WTC11 (cell line): ENCODE results near the gene NES. TPM values are rescaled to one million over a fixed set of nuclear protein-coding genes. Genes with fewer than 3 reads are reported as not detected.
A peak's percentile ranks its signal among the peaks of the same experiment; 100 is the strongest.

Experiments
- ATAC-seq: fragments of 200-7000 bp; cut with Tn5 transposase; 2 replicates; pipeline ENCODE4 v1.10.0; 2021; ENCODE audit warnings: mild to moderate bottlenecking, moderate library complexity
- CTCF ChIA-PET: fragments of 300-600 bp; sonication (Branson Sonifier 250); formaldehyde crosslinking; loops from one replicate; lab custom pipeline; 2021; ENCODE audit warnings: antibody characterized with exemption; lab: Charles Lee
- POLR2A ChIA-PET: fragments of 350-600 bp; sonication (Branson Sonifier 250); formaldehyde crosslinking; loops from one replicate; lab custom pipeline; 2021; ENCODE audit warnings: antibody characterized with exemption; lab: Charles Lee
- DNase-seq: peaks from one replicate; pipeline ENCODE4 v3.0.0; 2021; ENCODE audit warnings: low spot score
- H3K27ac Mint-ChIP-seq: 2 replicates; pipeline ENCODE4 v1.8.0; 2021; ENCODE audit warnings: mixed read lengths
- H3K27me3 Mint-ChIP-seq: 2 replicates; pipeline ENCODE4 v1.8.0; 2021; ENCODE audit warnings: low read depth, mild to moderate bottlenecking, moderate library complexity, mixed read lengths
- H3K36me3 Mint-ChIP-seq: 2 replicates; pipeline ENCODE4 v1.8.0; 2021; ENCODE audit warnings: mixed read lengths
- H3K4me1 Mint-ChIP-seq: 2 replicates; pipeline ENCODE4 v1.8.0; 2022; ENCODE audit warnings: mixed read lengths
- H3K4me3 Mint-ChIP-seq: 2 replicates; pipeline ENCODE4 v1.8.0; 2021; ENCODE audit warnings: mild to moderate bottlenecking, moderate library complexity, mixed read lengths
- H3K9me3 Mint-ChIP-seq: 2 replicates; pipeline ENCODE4 v1.8.0; 2021; ENCODE audit warnings: mixed read lengths
- ELF4 ChIP-seq: sonication (generic); formaldehyde crosslinking; IDR thresholded peaks from 2 replicates; pipeline ENCODE4 v1.8.1; 2022; ENCODE audit warnings: low read depth, mild to moderate bottlenecking, moderate library complexity, missing genetic modification reagents
- ETV6 ChIP-seq: sonication (generic); formaldehyde crosslinking; IDR thresholded peaks from 2 replicates; pipeline ENCODE4 v1.8.1; 2022; ENCODE audit warnings: mild to moderate bottlenecking, missing genetic modification reagents
- FOXP1 ChIP-seq: sonication (generic); formaldehyde crosslinking; IDR thresholded peaks from 2 replicates; pipeline ENCODE4 v1.8.0; 2022; ENCODE audit warnings: missing genetic modification reagents, mild to moderate bottlenecking, moderate library complexity, borderline replicate concordance
- GRHL2 ChIP-seq: fragments of 250-450 bp; sonication (Bioruptor Pico); IDR thresholded peaks from 2 replicates; pipeline ENCODE4 v1.8.0; 2022; ENCODE audit warnings: mild to moderate bottlenecking, moderate library complexity; ENCODE audit not compliant: insufficient replicate concordance, severe bottlenecking
- HMGXB4 ChIP-seq: sonication (generic); formaldehyde crosslinking; IDR thresholded peaks from 2 replicates; pipeline ENCODE4 v1.8.1; 2023; ENCODE audit warnings: mild to moderate bottlenecking, moderate library complexity, missing genetic modification reagents
- MYBL2 ChIP-seq: sonication (generic); formaldehyde crosslinking; IDR thresholded peaks from 2 replicates; pipeline ENCODE4 v1.8.1; 2023; ENCODE audit warnings: mild to moderate bottlenecking, moderate library complexity, missing genetic modification reagents
- SMAD3 ChIP-seq: sonication (generic); formaldehyde crosslinking; IDR thresholded peaks from 2 replicates; pipeline ENCODE4 v1.8.0; 2022; ENCODE audit warnings: missing genetic modification reagents, mild to moderate bottlenecking, borderline replicate concordance
- SP1 ChIP-seq: sonication (generic); formaldehyde crosslinking; conservative IDR thresholded peaks from 2 replicates; pipeline ENCODE4 v1.8.1; 2022; ENCODE audit warnings: missing genetic modification reagents
- TEAD1 ChIP-seq: sonication (generic); formaldehyde crosslinking; IDR thresholded peaks from 2 replicates; pipeline ENCODE4 v1.8.0; 2022; ENCODE audit warnings: mild to moderate bottlenecking, missing genetic modification reagents
- TEAD4 ChIP-seq: sonication (generic); formaldehyde crosslinking; IDR thresholded peaks from 2 replicates; pipeline ENCODE4 v1.8.0; 2022; ENCODE audit warnings: mild to moderate bottlenecking, missing genetic modification reagents
- TP53 ChIP-seq: sonication (generic); formaldehyde crosslinking; IDR thresholded peaks from 2 replicates; pipeline ENCODE4 v1.8.1; 2023; ENCODE audit warnings: mild to moderate bottlenecking, missing genetic modification reagents
- ZNF138 ChIP-seq: sonication (generic); formaldehyde crosslinking; conservative IDR thresholded peaks from 2 replicates; pipeline ENCODE4 v1.8.1; 2022; ENCODE audit warnings: mild to moderate bottlenecking, moderate library complexity, missing genetic modification reagents
- total RNA-seq: library from RNA; stranded (reverse); gene quantifications from 3 replicates; pipeline ENCODE4 v1.2.3, GENCODE V29; 2021
- TF ChIP-seq, protein P1 (sequence below): sonication (generic); formaldehyde crosslinking; IDR thresholded peaks from 2 replicates; pipeline ENCODE4 v1.8.0; 2022; ENCODE audit warnings: mild to moderate bottlenecking, missing genetic modification reagents
- TF ChIP-seq, protein P2 (sequence below): sonication (generic); formaldehyde crosslinking; IDR thresholded peaks from 2 replicates; pipeline ENCODE4 v1.8.0; 2022; ENCODE audit warnings: mild to moderate bottlenecking, missing genetic modification reagents
- TF ChIP-seq, protein P3 (sequence below): fragments of 200-600 bp; IDR thresholded peaks from 2 replicates; pipeline ENCODE4 v1.8.0; 2022; ENCODE audit warnings: antibody characterized with exemption
- TF ChIP-seq, protein P4 (sequence below): fragments of 250-450 bp; sonication (Bioruptor Pico); conservative IDR thresholded peaks from 2 replicates; pipeline ENCODE4 v1.9.0; 2021; ENCODE audit warnings: mild to moderate bottlenecking
- TF ChIP-seq, protein P5 (sequence below): fragments of 250-450 bp; sonication (Bioruptor Pico); IDR thresholded peaks from 2 replicates; pipeline ENCODE4 v1.9.0; 2021; ENCODE audit warnings: moderate library complexity, mild to moderate bottlenecking, inconsistent platforms, borderline replicate concordance
- TF ChIP-seq, protein P6 (sequence below): fragments of 250-450 bp; sonication (Bioruptor Pico); IDR thresholded peaks from 2 replicates; pipeline ENCODE4 v1.8.0; 2021; ENCODE audit warnings: mild to moderate bottlenecking

The NES gene
- total RNA-seq, 1 experiment from 2014 or later, result 127 TPM

- CTCF ChIA-PET, result interaction anchor here (0.6 to 17.1 kb wide), 67 partner anchors 8 to 238 kb away, joined by 3 to 1553 read pairs (median 5); partner anchors contain the start of genes BCAN, CRABP2, HAPLN2 and HDGF
- DNase-seq (peak; percentile 90), ATAC-seq (peak; percentile 51)
- Mint-ChIP-seq H3K27ac (peak overlapping the region; percentile 25; the same call in 1 of the 2 replicates), H3K27me3 (peaks cover 7% of the 10 kb centered on the region; the same call in 1 of the 2 replicates), H3K4me3 (peak overlapping the region; percentile 74), H3K4me1 (peaks cover 57% of the 10 kb centered on the region), H3K9me3 (no peaks in the 10 kb centered on the region), H3K36me3 (no peaks in the 10 kb centered on the region)
- POLR2A ChIA-PET, result interaction anchor here (0.6 to 8.0 kb wide), 14 partner anchors 10 to 171 kb away, joined by 3 to 195 read pairs (median 5); partner anchors contain the start of genes CRABP2, HDGF, ISG20L2 and METTL25B
- TF ChIP-seq GRHL2 (CRISPR knock-in tag) (no peak), ETV6 (CRISPR knock-in tag) (0 out of 2 replicates have a peak, but pooled peaks have one; percentile 47), ELF4 (CRISPR knock-in tag) (no peak), HMGXB4 (CRISPR knock-in tag) (peak; percentile 70; the same call in 1 of the 2 replicates), SP1 (CRISPR knock-in tag) (peak; percentile 58; the same call in 1 of the 2 replicates), TEAD1 (CRISPR knock-in tag) (0 out of 2 replicates have a peak, but pooled peaks have one; percentile 32), FOXP1 (peak; percentile 53; the same call in 1 of the 2 replicates)
- TF ChIP-seq, protein P1, sequence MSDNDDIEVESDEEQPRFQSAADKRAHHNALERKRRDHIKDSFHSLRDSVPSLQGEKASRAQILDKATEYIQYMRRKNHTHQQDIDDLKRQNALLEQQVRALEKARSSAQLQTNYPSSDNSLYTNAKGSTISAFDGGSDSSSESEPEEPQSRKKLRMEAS (CRISPR knock-in tag), result peak; percentile 63
- TF ChIP-seq, protein P2, sequence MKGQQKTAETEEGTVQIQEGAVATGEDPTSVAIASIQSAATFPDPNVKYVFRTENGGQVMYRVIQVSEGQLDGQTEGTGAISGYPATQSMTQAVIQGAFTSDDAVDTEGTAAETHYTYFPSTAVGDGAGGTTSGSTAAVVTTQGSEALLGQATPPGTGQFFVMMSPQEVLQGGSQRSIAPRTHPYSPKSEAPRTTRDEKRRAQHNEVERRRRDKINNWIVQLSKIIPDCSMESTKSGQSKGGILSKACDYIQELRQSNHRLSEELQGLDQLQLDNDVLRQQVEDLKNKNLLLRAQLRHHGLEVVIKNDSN (CRISPR knock-in tag), result no peak
- TF ChIP-seq, protein P3, sequence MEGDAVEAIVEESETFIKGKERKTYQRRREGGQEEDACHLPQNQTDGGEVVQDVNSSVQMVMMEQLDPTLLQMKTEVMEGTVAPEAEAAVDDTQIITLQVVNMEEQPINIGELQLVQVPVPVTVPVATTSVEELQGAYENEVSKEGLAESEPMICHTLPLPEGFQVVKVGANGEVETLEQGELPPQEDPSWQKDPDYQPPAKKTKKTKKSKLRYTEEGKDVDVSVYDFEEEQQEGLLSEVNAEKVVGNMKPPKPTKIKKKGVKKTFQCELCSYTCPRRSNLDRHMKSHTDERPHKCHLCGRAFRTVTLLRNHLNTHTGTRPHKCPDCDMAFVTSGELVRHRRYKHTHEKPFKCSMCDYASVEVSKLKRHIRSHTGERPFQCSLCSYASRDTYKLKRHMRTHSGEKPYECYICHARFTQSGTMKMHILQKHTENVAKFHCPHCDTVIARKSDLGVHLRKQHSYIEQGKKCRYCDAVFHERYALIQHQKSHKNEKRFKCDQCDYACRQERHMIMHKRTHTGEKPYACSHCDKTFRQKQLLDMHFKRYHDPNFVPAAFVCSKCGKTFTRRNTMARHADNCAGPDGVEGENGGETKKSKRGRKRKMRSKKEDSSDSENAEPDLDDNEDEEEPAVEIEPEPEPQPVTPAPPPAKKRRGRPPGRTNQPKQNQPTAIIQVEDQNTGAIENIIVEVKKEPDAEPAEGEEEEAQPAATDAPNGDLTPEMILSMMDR, result peak; percentile 87
These were observed 12.1 kb upstream of the NES start for GRCh38 chr1:156689035-156689952.

GRCh38 chr1:156684227-156684782 lies 7.1 kb upstream of the NES start:
- no peak overlapping the region for H3K27ac Mint-ChIP-seq
- no peaks in the 10 kb centered on the region for H3K9me3 Mint-ChIP-seq
- ATAC-seq (no peak), DNase-seq (no peak)
- ChIA-PET POLR2A (interaction anchor here (0.6 to 1.0 kb wide), 3 partner anchors 22 to 44 kb away, joined by 3 to 4 read pairs (median 4); partner anchors contain the start of genes CRABP2 and METTL25B), CTCF (interaction anchor here (0.6 to 17.1 kb wide), 14 partner anchors 8 to 243 kb away, joined by 3 to 1553 read pairs (median 6); partner anchors contain the start of genes BCAN, CRABP2, ISG20L2 and METTL25B)
- no peak overlapping the region for H3K4me3 Mint-ChIP-seq
- peaks cover 13% of the 10 kb centered on the region for H3K27me3 Mint-ChIP-seq
- H3K36me3 Mint-ChIP-seq, result no peaks in the 10 kb centered on the region
- peaks cover 31% of the 10 kb centered on the region for H3K4me1 Mint-ChIP-seq
- TF ChIP-seq, protein P4, sequence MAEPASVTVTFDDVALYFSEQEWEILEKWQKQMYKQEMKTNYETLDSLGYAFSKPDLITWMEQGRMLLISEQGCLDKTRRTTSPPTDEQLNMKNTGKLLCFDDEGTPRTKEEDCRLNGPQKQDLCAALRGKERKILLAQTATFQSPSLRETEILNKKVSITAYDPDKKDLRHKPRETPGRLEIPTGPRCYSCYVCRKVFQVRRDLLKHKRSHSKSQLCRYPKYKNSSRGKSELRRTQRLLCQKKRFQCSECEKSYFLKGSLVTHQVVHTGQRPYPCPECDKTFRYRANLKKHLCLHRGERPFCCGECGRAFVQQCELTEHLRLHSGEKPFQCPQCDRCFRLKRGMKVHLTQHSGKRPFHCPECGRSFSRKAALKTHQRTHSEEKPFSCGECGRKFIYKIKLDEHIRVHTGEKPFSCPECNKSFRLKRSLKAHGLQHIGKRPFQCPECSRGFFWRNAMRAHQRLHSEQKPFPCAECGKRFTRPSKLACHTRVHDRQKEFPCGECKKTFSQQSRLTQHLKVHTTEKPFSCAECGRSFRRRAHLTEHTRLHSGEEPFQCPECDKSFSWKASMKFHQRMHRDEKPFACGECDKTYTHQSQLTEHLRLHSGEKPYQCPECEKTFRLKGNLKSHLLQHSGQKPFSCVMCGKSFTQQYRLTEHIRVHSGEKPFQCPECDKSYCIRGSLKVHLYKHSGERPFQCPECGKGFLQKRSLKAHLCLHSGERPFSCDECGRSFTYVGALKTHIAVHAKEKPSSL (CRISPR knock-in tag), result no peak
- no peak for TF ChIP-seq GRHL2 (CRISPR knock-in tag)
- TF ChIP-seq, protein P5, sequence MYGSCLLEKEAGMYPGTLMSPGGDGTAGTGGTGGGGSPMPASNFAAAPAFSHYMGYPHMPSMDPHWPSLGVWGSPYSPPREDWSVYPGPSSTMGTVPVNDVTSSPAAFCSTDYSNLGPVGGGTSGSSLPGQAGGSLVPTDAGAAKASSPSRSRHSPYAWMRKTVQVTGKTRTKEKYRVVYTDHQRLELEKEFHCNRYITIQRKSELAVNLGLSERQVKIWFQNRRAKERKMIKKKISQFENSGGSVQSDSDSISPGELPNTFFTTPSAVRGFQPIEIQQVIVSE (CRISPR knock-in tag), result no peak
- TF ChIP-seq, protein P6, sequence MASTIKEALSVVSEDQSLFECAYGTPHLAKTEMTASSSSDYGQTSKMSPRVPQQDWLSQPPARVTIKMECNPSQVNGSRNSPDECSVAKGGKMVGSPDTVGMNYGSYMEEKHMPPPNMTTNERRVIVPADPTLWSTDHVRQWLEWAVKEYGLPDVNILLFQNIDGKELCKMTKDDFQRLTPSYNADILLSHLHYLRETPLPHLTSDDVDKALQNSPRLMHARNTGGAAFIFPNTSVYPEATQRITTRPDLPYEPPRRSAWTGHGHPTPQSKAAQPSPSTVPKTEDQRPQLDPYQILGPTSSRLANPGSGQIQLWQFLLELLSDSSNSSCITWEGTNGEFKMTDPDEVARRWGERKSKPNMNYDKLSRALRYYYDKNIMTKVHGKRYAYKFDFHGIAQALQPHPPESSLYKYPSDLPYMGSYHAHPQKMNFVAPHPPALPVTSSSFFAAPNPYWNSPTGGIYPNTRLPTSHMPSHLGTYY, result no peak
- no peak for TF ChIP-seq ZNF138
- no peak for TF ChIP-seq SMAD3 (CRISPR knock-in tag)
- no peak for TF ChIP-seq TEAD4
- no peak for TF ChIP-seq MYBL2 (CRISPR knock-in tag)
- no peak for TF ChIP-seq TP53 (CRISPR knock-in tag)
